BLaER1 treated with 17β-estradiol and CSF1 and Interleukin-3, amounts not matched to agents 10 nM and 100 nM (cell line): ENCODE data around the gene GFI1.

Experiments used
- H3K27ac ChIP-seq, 11 experiments: shearing (Covaris generic); formaldehyde crosslinking; 2 replicates each; pipeline ENCODE4 v1.8.1; 2022
- H3K27me3 ChIP-seq, 11 experiments: shearing (Covaris generic); formaldehyde crosslinking; 2 replicates each; pipeline ENCODE4 v1.8.1; 2022
- H3K36me3 ChIP-seq, 11 experiments: shearing (Covaris generic); formaldehyde crosslinking; 2 replicates each; pipeline ENCODE4 v1.8.1; 2022
- H3K4me1 ChIP-seq, 10 experiments: shearing (Covaris generic); formaldehyde crosslinking; 2 replicates each; pipeline ENCODE4 v1.8.1; 2022
- H3K4me2 ChIP-seq, 11 experiments: shearing (Covaris generic); formaldehyde crosslinking; 2 replicates each; pipeline ENCODE4 v1.8.1; 2022
- H3K4me3 ChIP-seq, 10 experiments: shearing (Covaris generic); formaldehyde crosslinking; 2 replicates each; pipeline ENCODE4 v1.8.1; 2022
- H3K9ac ChIP-seq, 11 experiments: shearing (Covaris generic); formaldehyde crosslinking; 2 replicates each; pipeline ENCODE4 v1.8.1; 2022
- H3K9me3 ChIP-seq, 11 experiments: shearing (Covaris generic); formaldehyde crosslinking; replicated peaks in 1 of 11; 2 replicates each; pipeline ENCODE4 v1.8.1; 2022
- H4K20me1 ChIP-seq, 11 experiments: shearing (Covaris generic); formaldehyde crosslinking; 2 replicates each; pipeline ENCODE4 v1.8.1; 2022
- Cebpa-rat ChIP-seq, 11 experiments: shearing (Covaris generic); IDR thresholded peaks; 2 replicates each; pipeline ENCODE4 v1.8.1; 2022

GFI1 gene

DNA sequence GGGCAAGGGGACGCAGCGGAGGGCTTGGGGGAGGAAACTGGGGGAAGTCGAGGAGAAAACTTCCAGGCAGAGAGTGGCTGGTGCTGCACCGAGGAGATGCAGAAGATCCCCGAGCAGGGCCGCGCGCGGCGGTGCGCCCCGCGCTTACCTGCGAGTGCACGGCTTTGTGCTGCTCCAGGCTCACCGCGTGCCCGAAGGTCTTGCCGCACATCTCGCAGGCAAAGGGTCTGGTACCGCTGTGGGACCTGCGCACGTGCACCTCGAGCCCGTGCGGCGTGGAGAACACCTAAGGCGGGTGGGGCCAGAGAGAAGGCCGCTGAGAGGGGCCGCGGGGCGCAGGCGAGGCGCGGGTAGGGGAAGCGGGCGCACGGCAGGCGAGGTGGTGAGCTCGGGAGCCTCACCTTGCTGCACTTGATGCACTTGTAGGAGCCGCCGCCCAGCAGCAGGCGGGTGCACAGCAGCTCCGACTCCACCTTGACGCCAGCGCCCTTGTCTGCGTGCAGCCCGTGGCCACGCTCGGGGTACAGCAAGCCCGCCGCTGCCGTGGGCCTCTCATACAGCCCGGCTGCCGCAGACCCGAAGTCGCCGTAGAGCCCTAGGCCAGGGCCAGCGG, 6.4 kb downstream of the GFI1 start:
- H3K9ac ChIP-seq = no peak overlapping the region
- H3K4me2 ChIP-seq = no peak overlapping the region
- peaks cover 26 to 78% (median 64%) of the 10 kb centered on the region in 10 experiments for H3K4me1 ChIP-seq
- TF ChIP-seq Cebpa-rat (IDR thresholded peaks at IDR 0.05) = no peak
- no peak overlapping the region for H3K4me3 ChIP-seq
- peaks cover 0 to 65% (median 56%) of the 10 kb centered on the region in 11 experiments; a peak in 18 of 22 replicates for H3K36me3 ChIP-seq
- no peak overlapping the region for H3K27ac ChIP-seq
- peaks cover 0 to 22% (median 14%) of the 10 kb centered on the region in 11 experiments; a peak in 14 of 22 replicates for H3K9me3 ChIP-seq
- peaks cover 0 to 19% (median 14%) of the 10 kb centered on the region in 11 experiments; a peak in 8 of 22 replicates for H4K20me1 ChIP-seq
- H3K27me3 ChIP-seq = peaks cover 16 to 39% (median 20%) of the 10 kb centered on the region in 11 experiments; a peak in 19 of 22 replicates

DNA sequence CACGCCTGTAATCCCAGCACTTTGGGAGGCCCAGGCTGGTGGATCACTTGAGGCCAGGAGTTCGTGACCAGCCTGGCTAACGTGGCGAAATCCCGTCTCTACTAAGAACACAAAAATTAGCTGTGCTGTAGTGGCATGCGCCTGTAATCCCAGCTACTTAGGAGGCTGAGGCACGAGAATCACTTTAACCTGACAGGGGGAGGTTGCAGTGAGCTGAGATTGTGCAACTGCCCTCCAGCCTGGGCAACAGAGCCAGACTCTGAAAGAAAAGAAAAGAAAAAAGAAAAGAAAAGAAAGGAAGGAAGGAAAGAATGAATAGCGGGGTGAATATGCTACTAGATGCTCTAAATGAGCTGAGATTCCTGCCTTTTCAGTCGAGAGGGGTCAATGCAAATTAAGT, 7.1 kb downstream of the GFI1 start:
- Histone ChIP-seq H4K20me1 (peaks cover 0 to 19% (median 14%) of the 10 kb centered on the region in 11 experiments; a peak in 8 of 22 replicates), H3K9me3 (peaks cover 0 to 22% (median 14%) of the 10 kb centered on the region in 11 experiments; a peak in 14 of 22 replicates), H3K27ac (0 out of 22 replicates have a peak overlapping the region, but pooled peaks of 1 of the 11 experiments have one; percentile 43), H3K27me3 (peaks cover 16 to 32% (median 20%) of the 10 kb centered on the region in 11 experiments; a peak in 19 of 22 replicates), H3K4me1 (peaks cover 26 to 77% (median 67%) of the 10 kb centered on the region in 10 experiments), H3K9ac (no peak overlapping the region), H3K4me3 (no peak overlapping the region), H3K36me3 (peaks cover 0 to 72% (median 63%) of the 10 kb centered on the region in 11 experiments; a peak in 18 of 22 replicates), H3K4me2 (peak overlapping the region in 1 of 11 experiments; percentile 49; a peak in 1 of 22 replicates)
- no peak for TF ChIP-seq Cebpa-rat (IDR thresholded peaks at IDR 0.05)

DNA sequence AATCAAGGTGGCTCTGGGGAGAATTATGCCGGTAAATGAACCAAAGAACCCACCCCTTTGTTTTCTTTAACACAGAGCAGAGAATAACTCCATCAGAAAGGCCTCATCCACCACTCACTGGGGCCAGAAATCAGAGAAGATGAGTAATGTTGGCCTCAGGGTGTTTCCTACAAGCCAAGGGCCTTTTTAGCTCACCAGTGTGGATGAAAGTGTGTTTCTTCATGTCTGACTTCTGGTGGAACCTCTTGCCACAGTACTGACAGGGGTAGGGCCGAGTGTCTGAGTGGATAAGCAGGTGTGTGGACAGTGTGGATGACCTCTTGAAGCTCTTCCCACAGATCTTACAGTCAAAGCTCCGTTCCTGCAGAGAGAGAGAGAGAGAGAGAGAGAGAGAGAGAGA, 8.3 kb downstream of the GFI1 start:
- Histone ChIP-seq H3K4me2 (peak overlapping the region in 7 of 11 experiments; percentile 4 to 66 (median 28); a peak in 8 of 22 replicates), H4K20me1 (peaks cover 0 to 17% (median 8%) of the 10 kb centered on the region in 11 experiments; a peak in 8 of 22 replicates), H3K4me1 (peaks cover 20 to 71% (median 61%) of the 10 kb centered on the region in 10 experiments), H3K9ac (peak overlapping the region in 2 of 11 experiments; percentile 6 to 16; a peak in 3 of 22 replicates), H3K36me3 (peaks cover 0 to 84% (median 75%) of the 10 kb centered on the region in 11 experiments; a peak in 18 of 22 replicates), H3K27ac (peak overlapping the region in 5 of 11 experiments; percentile 12 to 60 (median 43); a peak in 8 of 22 replicates), H3K27me3 (peaks cover 14 to 20% (median 17%) of the 10 kb centered on the region in 11 experiments; a peak in 19 of 22 replicates), H3K9me3 (peaks cover 0 to 22% (median 14%) of the 10 kb centered on the region in 11 experiments; a peak in 14 of 22 replicates), H3K4me3 (no peak overlapping the region)
- no peak for TF ChIP-seq Cebpa-rat (IDR thresholded peaks at IDR 0.05)

DNA sequence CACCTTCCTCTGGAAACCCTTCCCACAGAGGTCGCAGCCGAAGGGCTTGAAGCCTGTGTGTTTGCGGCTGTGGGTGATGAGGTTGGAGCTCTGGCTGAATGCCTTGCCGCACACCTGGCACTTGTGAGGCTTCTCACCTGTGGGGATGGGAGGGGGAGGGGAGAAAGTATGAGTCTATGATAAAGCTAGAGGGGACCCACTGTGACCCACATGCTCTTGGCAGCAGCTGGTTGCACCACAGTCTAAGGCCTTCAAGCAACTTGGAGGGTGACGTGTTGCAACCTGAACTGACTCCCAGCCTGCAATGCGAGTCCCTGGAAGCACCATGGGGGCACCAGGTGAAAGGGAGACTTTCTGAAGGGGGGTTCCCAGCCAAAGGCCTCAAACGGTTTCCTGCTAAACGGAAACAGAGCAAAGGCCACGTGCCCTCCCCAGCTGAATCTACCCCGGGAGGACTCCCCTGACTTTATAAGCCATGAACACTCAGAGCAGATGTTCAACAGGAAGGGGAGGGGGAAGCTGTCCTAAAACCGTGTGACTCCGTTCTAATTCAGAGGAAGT, 10.6 kb downstream of the GFI1 start:
- H3K27me3 ChIP-seq = no peaks in the 10 kb centered on the region

DNA sequence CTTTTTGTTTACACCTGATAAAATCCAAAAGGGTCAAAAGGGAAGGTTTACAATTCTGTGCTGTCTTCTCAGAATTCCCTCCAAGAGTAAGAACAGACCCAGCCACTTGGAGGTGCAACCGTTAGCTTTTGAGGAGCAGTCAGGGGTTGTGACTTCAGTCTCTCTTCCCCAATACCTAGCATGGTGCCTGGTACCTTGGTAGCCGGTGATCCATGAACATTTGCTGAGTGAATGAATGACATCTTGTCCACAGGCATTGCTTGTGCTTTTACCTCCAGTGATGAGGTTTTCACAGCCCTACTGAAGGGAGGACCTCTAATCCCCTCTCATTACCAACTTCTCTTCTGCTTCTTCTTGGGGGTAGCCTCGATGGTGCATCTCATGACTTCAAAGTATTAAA, 11.7 kb downstream of the GFI1 start:
- H3K27me3 ChIP-seq = no peaks in the 10 kb centered on the region
- no peak overlapping the region for H3K4me3 ChIP-seq
- H3K27ac ChIP-seq = peak overlapping the region in 5 of 11 experiments; percentile 55 to 80 (median 78); a peak in 8 of 22 replicates
- peaks cover 11 to 56% (median 44%) of the 10 kb centered on the region in 10 experiments for H3K4me1 ChIP-seq
- H4K20me1 ChIP-seq = no peaks in the 10 kb centered on the region
- peaks cover 0 to under 1% (median 0%) of the 10 kb centered on the region in 11 experiments; a peak in 3 of 22 replicates for H3K9me3 ChIP-seq
- peaks cover 0 to 76% (median 58%) of the 10 kb centered on the region in 11 experiments; a peak in 18 of 22 replicates for H3K36me3 ChIP-seq
- peak overlapping the region in 1 of 11 experiments; percentile 66; a peak in 3 of 22 replicates for H3K4me2 ChIP-seq
- no peak overlapping the region for H3K9ac ChIP-seq
- TF ChIP-seq Cebpa-rat (IDR thresholded peaks at IDR 0.05) = no peak

More for the DNA sequence above, 10.6 kb downstream of the GFI1 start:
- Histone ChIP-seq H3K36me3 (peaks cover 0 to 82% (median 69%) of the 10 kb centered on the region in 11 experiments; a peak in 18 of 22 replicates), H3K4me3 (no peak overlapping the region), H4K20me1 (peaks cover 0 to 3% (median 0%) of the 10 kb centered on the region in 11 experiments; a peak in 2 of 22 replicates), H3K9ac (peak overlapping the region in 5 of 11 experiments; percentile 12 to 64 (median 41); a peak in 7 of 22 replicates), H3K4me1 (peaks cover 11 to 56% (median 44%) of the 10 kb centered on the region in 10 experiments), H3K27ac (peak overlapping the region in 8 of 11 experiments; percentile 38 to 80 (median 64); a peak in 16 of 22 replicates), H3K9me3 (peaks cover 0 to 12% (median 10%) of the 10 kb centered on the region in 11 experiments; a peak in 14 of 22 replicates), H3K4me2 (peak overlapping the region; percentile 47 to 73 (median 62))
- TF ChIP-seq Cebpa-rat (IDR thresholded peaks at IDR 0.05) = peak in 4 of 11 experiments; percentile 38 to 78 (median 62); a peak in 6 of 22 replicates

DNA sequence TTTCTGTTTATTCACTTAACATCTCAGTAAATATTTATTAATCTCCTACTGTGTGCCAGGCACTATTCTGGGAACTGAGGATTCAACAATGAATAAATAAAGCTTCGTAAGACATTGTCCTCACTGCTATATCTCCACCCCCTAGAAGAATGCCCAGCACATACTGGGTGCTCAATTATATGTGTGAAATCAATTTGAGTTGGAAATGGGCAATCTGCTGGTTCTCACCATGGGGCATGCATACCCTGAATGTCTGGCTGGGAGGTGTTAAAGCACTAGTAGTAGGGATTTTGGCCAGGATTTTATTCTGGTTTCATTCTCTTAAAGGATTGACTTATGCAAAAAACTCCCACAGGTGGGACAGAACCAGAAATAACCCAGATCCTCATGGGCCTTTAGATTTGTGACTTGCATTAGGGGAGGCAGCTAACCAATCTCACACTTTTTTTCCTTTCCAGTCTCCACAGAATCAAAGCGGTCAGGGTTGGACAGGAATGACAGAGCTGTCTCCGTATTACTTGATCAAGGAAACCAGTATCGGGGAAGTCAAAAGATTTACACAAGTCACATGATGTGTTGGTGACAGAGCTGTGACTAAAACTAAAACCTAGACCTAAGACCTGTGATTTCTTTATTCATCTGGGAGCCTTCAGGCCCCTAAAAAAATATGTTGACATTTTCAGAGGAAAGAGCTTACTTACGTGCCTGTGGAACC, 12.8 kb downstream of the GFI1 start:
- Histone ChIP-seq H3K27me3 (no peaks in the 10 kb centered on the region), H3K4me2 (no peak overlapping the region; a peak in 2 of 22 replicates), H3K9ac (no peak overlapping the region), H4K20me1 (no peaks in the 10 kb centered on the region), H3K27ac (peak overlapping the region in 2 of 11 experiments; percentile 78 to 79; a peak in 4 of 22 replicates), H3K36me3 (peaks cover 0 to 65% (median 47%) of the 10 kb centered on the region in 11 experiments; a peak in 17 of 22 replicates), H3K4me3 (no peak overlapping the region), H3K9me3 (no peaks in the 10 kb centered on the region), H3K4me1 (peaks cover 11 to 49% (median 39%) of the 10 kb centered on the region in 10 experiments)
- TF ChIP-seq Cebpa-rat (IDR thresholded peaks at IDR 0.05) = no peak

DNA sequence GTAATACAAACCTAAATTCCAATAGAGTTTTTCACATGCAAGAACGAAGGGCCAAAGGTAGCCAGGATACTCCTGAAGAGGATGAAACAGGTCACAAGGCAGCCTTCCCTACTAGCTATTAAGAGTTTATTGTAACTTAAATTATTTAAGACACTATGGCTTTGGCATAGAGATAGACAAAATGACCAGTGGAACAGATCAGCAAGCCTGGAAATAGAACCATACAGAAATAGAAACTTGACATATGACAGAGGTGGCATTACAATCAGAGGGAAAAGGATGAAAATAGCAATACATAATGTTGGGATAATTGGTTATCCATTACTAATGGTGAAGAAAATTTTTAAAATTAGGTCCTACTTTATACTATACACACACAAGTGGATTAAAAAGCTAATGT, 16.5 kb downstream of the GFI1 start:
- no peaks in the 10 kb centered on the region for H4K20me1 ChIP-seq
- no peaks in the 10 kb centered on the region for H3K9me3 ChIP-seq
- no peak for TF ChIP-seq Cebpa-rat (IDR thresholded peaks at IDR 0.05)
- no peak overlapping the region for H3K9ac ChIP-seq
- H3K4me3 ChIP-seq = no peak overlapping the region
- H3K27ac ChIP-seq = no peak overlapping the region
- peaks cover 0 to 33% (median 21%) of the 10 kb centered on the region in 11 experiments; a peak in 17 of 22 replicates for H3K36me3 ChIP-seq
- H3K4me2 ChIP-seq = no peak overlapping the region
- H3K4me1 ChIP-seq = peaks cover 1 to 14% (median 11%) of the 10 kb centered on the region in 10 experiments; a peak in 14 of 20 replicates
- H3K27me3 ChIP-seq = no peaks in the 10 kb centered on the region
